IMR-90 (cell line): ENCODE data around the gene ADGRL4. TPM values are rescaled to one million over a fixed set of nuclear protein-coding genes. Genes with fewer than 3 reads are reported as not detected.

Experiments
- ATAC-seq: fragments of 200-7000 bp; cut with Tn5 transposase; 2 replicates; pipeline ENCODE4 v1.9.1; 2020; ENCODE audit warnings: low read depth, mild to moderate bottlenecking, moderate library complexity
- BruUV-seq: library from RNA; stranded (reverse); fragments of 400-500 nt; replicated peaks from 2 replicates; lab custom pipeline; 2021; lab: Mats Ljungman, UMichigan
- CTCF ChIA-PET: fragments of 300-600 bp; formaldehyde crosslinking; extraction: SDS; loops from one replicate; lab custom pipeline; 2021; ENCODE audit warnings: antibody characterized with exemption; lab: Yijun Ruan, JAX
- POLR2A ChIA-PET: fragments of 300-600 bp; sonication (Branson Sonifier 250); formaldehyde crosslinking; loops from one replicate; lab custom pipeline; 2022; ENCODE audit warnings: antibody characterized with exemption; ENCODE audit not compliant: unreplicated experiment; lab: Charles Lee
- DNase-seq: peaks from one replicate; pipeline ENCODE4 v3.0.0; 2013
- H2AFZ ChIP-seq: replicated peaks from 2 replicates; pipeline ENCODE3; 2013; ENCODE audit warnings: low read length, mild to moderate bottlenecking; ENCODE audit not compliant: poor library complexity
- H2AK5ac ChIP-seq: 2 replicates; pipeline ENCODE4 v1.6.1; 2013; ENCODE audit warnings: low read depth, low read length, inconsistent platforms
- H2AK9ac ChIP-seq: replicated peaks from 2 replicates; pipeline ENCODE3; 2013; ENCODE audit warnings: mild to moderate bottlenecking, low read depth, low read length, moderate library complexity; ENCODE audit not compliant: poor library complexity
- H2BK120ac ChIP-seq: 2 replicates; pipeline ENCODE4 v1.6.1; 2013; ENCODE audit warnings: low read depth, low read length, inconsistent platforms
- H2BK15ac ChIP-seq: 3 replicates; pipeline ENCODE4 v1.6.1; 2013; ENCODE audit warnings: low read depth, low read length, inconsistent platforms
- H2BK20ac ChIP-seq: 2 replicates; pipeline ENCODE4 v1.6.1; 2013; ENCODE audit warnings: low read depth, mild to moderate bottlenecking, inconsistent platforms, low read length, moderate library complexity
- H2BK5ac ChIP-seq: 2 replicates; pipeline ENCODE4 v1.6.1; 2013; ENCODE audit warnings: mild to moderate bottlenecking, low read depth, low read length, inconsistent platforms; ENCODE audit not compliant: poor library complexity, severe bottlenecking
- H3K14ac ChIP-seq: replicated peaks from 2 replicates; pipeline ENCODE4 v1.6.1; 2013; ENCODE audit warnings: low read depth, low read length, inconsistent platforms
- H3K18ac ChIP-seq: 2 replicates; pipeline ENCODE4 v1.6.1; 2013; ENCODE audit warnings: low read depth, low read length, control low read depth
- H3K23ac ChIP-seq: 2 replicates; pipeline ENCODE4 v1.6.1; 2013; ENCODE audit warnings: low read depth, low read length, inconsistent platforms
- H3K27ac ChIP-seq: 2 replicates; pipeline ENCODE4 v1.5.1; 2013; ENCODE audit warnings: mild to moderate bottlenecking, control low read depth, low read length; ENCODE audit not compliant: insufficient read depth
- H3K27me3 ChIP-seq: 2 replicates; pipeline ENCODE4 v1.6.1; 2013; ENCODE audit warnings: low read length; ENCODE audit not compliant: control insufficient read depth, insufficient read depth
- H3K36me3 ChIP-seq: 2 replicates; pipeline ENCODE4 v1.6.1; 2013; ENCODE audit warnings: low read length, mixed read lengths; ENCODE audit not compliant: control insufficient read depth, insufficient read depth
- H3K4ac ChIP-seq: 2 replicates; pipeline ENCODE4 v1.6.1; 2013; ENCODE audit warnings: low read depth, low read length, inconsistent platforms
- H3K4me1 ChIP-seq: 2 replicates; pipeline ENCODE4 v1.6.1; 2013; ENCODE audit warnings: low read length, mixed read lengths; ENCODE audit not compliant: control insufficient read depth, insufficient read depth
- H3K4me2 ChIP-seq: 2 replicates; pipeline ENCODE4 v1.6.1; 2013; ENCODE audit warnings: low read depth, mild to moderate bottlenecking, control low read depth, low read length, moderate library complexity
- H3K4me3 ChIP-seq: 2 replicates; pipeline ENCODE4 v1.5.1; 2013; ENCODE audit warnings: low read depth, mild to moderate bottlenecking, control low read depth, low read length, moderate library complexity; ENCODE audit not compliant: insufficient read depth
- H3K56ac ChIP-seq: 2 replicates; pipeline ENCODE4 v1.6.1; 2013; ENCODE audit warnings: low read length, inconsistent platforms; ENCODE audit not compliant: insufficient read depth; ENCODE audit errors: extremely low read depth
- H3K79me1 ChIP-seq, 2 experiments: 2 replicates each; pipeline ENCODE4 v1.6.1; 2013; ENCODE audit warnings: low read length in 2 of 2, inconsistent platforms in 1 of 2, low read depth in 1 of 2
- H3K9ac ChIP-seq: 2 replicates; pipeline ENCODE4 v1.6.1; 2013; ENCODE audit warnings: low read depth, low read length, control low read depth
- H3K9me1 ChIP-seq: 2 replicates; pipeline ENCODE4 v1.6.1; 2013; ENCODE audit warnings: low read length, inconsistent platforms; ENCODE audit not compliant: insufficient read depth
- H3K9me3 ChIP-seq: 2 replicates; pipeline ENCODE4 v1.6.1; 2013; ENCODE audit warnings: low read length; ENCODE audit not compliant: control insufficient read depth, insufficient read depth
- H4K20me1 ChIP-seq: 2 replicates; pipeline ENCODE4 v1.6.1; 2013; ENCODE audit warnings: low read length, inconsistent platforms; ENCODE audit not compliant: insufficient read depth
- H4K5ac ChIP-seq: 2 replicates; pipeline ENCODE4 v1.6.1; 2013; ENCODE audit warnings: mild to moderate bottlenecking, low read depth, low read length, control low read depth
- H4K8ac ChIP-seq, 2 experiments: 2 replicates each; pipeline ENCODE4 v1.6.1; 2013; ENCODE audit warnings: low read depth in 2 of 2, low read length in 2 of 2, control low read depth in 1 of 2, inconsistent platforms in 1 of 2
- H4K91ac ChIP-seq: 2 replicates; pipeline ENCODE4 v1.6.1; 2013; ENCODE audit warnings: low read depth, low read length, inconsistent platforms; ENCODE audit not compliant: insufficient read depth
- CEBPB ChIP-seq: IDR thresholded peaks from 2 replicates; pipeline ENCODE4 v1.6.1; 2012; ENCODE audit warnings: low read depth, low read length, improper control_type of control experiment
- CHD1 ChIP-seq: IDR thresholded peaks from 2 replicates; pipeline ENCODE4 v1.6.1; 2012; ENCODE audit warnings: low read depth, low read length, improper control_type of control experiment
- CTCF ChIP-seq: conservative IDR thresholded peaks from 2 replicates; pipeline ENCODE4 v1.5.1; 2012; ENCODE audit warnings: mild to moderate bottlenecking, low read depth, low read length, improper control_type of control experiment
- FOS ChIP-seq: fragments of 150-350 bp; IDR thresholded peaks from 2 replicates; pipeline ENCODE4 v1.6.1; 2016; ENCODE audit warnings: low read depth, low read length
- MAFK ChIP-seq: IDR thresholded peaks from 2 replicates; pipeline ENCODE4 v1.6.1; 2012; ENCODE audit warnings: low read depth, low read length, improper control_type of control experiment
- MXI1 ChIP-seq: IDR thresholded peaks from 2 replicates; pipeline ENCODE4 v1.6.1; 2012; ENCODE audit warnings: low read depth, mild to moderate bottlenecking, low read length, moderate library complexity, borderline replicate concordance
- POLR2A ChIP-seq: IDR thresholded peaks from 2 replicates; pipeline ENCODE4 v1.6.1; 2012; ENCODE audit warnings: mild to moderate bottlenecking, low read depth, low read length
- RAD21 ChIP-seq: IDR thresholded peaks from 2 replicates; pipeline ENCODE4 v1.6.1; 2012; ENCODE audit warnings: low read length, improper control_type of control experiment
- RCOR1 ChIP-seq: IDR thresholded peaks from 2 replicates; pipeline ENCODE4 v1.6.1; 2012; ENCODE audit warnings: mild to moderate bottlenecking, low read length, improper control_type of control experiment; ENCODE audit not compliant: insufficient replicate concordance
- RFX5 ChIP-seq: IDR thresholded peaks from 2 replicates; pipeline ENCODE4 v1.8.0; 2012; ENCODE audit warnings: low read depth, mild to moderate bottlenecking, low read length, moderate library complexity
- SMC3 ChIP-seq: fragments of 150-350 bp; IDR thresholded peaks from 2 replicates; pipeline ENCODE4 v1.6.1; 2016; ENCODE audit warnings: low read depth, mild to moderate bottlenecking, antibody characterized with exemption, low read length, moderate library complexity
- WGBS, 2 experiments: methylation state at CpG; one replicate each; pipeline versions ENCODE4 v1.1.5 to v1.1.7; 2013; ENCODE audit warnings: missing lambda C conversion rate in 2 of 2; ENCODE audit not compliant: insufficient read length in 1 of 2; ENCODE audit errors: extremely low coverage in 2 of 2; 5-methylcytosine and 5-hydroxymethylcytosine counted together
- dilution Hi-C: fragments of 300-500 bp; cut with HindIII; formaldehyde crosslinking; loops from one replicate; pipeline ENCODE4 v1.14.3; 2018; ENCODE audit warnings: low sequenced_read_pairs; ENCODE audit not compliant: unreplicated experiment
- in situ Hi-C: fragments of 300-500 bp; cut with MboI; formaldehyde crosslinking; loops from 3 replicates; pipeline ENCODE4 v1.14.3; 2019; ENCODE audit warnings: low sequenced_read_pairs, inconsistent platforms, mixed read lengths
- intact Hi-C: fragments of 100-400 bp; cut with micrococcal nuclease; formaldehyde crosslinking; loops from 2 replicates; pipeline ENCODE4 v1.10.0; 2022
- polyA plus RNA-seq, 3 experiments: library from polyadenylated mRNA; depleted of rRNA; stranded (reverse); fragments of >200 nt; gene quantifications; 2 replicates each; pipeline ENCODE4 v1.2.3, GENCODE V29; 2012; ENCODE audit warnings: low replicate concordance in 1 of 3
- total RNA-seq: library from RNA; depleted of rRNA; stranded (reverse); fragments of >200 nt; gene quantifications from 2 replicates; pipeline ENCODE4 v1.2.3, GENCODE V29; 2012
- TF ChIP-seq, protein P1 (sequence below): fragments of 150-350 bp; IDR thresholded peaks from 2 replicates; pipeline ENCODE4 v1.6.1; 2016; ENCODE audit warnings: low read depth, mild to moderate bottlenecking, low read length, moderate library complexity, borderline replicate concordance
- TF ChIP-seq, protein P2 (sequence below): fragments of 150-350 bp; IDR thresholded peaks from 2 replicates; pipeline ENCODE4 v1.6.1; 2017; ENCODE audit warnings: mild to moderate bottlenecking, antibody characterized with exemption, low read length, low read depth

The ADGRL4 gene
- total and polyA plus RNA-seq, 2 of the 4 experiments (the other 2 are of a cell fraction): 3.2 to 4.5 TPM

DNA sequence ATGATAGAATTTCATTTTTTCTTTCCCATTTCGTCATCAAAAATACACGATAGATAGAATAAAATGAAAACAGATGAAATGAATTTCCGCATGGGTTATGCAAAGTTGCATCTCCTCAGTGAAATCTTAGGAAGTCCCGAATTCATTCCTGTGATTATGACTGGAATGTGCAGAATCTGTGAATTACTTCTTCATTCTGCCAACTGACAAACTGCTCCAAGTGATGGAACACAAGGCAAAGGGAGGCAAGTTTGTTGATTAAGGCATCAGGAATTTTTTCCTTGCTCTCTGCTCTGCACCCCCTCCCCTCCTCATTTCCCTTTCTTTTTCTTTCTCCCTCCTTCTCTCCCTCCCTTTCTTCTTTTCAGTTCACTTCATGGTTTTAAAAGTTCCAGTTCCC is 37.0 kb upstream of the ADGRL4 start:
- Histone ChIP-seq H3K9me1 (0 out of 2 replicates have a peak, but pooled peaks cover 6% of the 10 kb centered on the region), H3K27ac (no peak overlapping the region), H3K9me3 (no peaks in the 10 kb centered on the region), H4K20me1 (no peaks in the 10 kb centered on the region), H2BK5ac (peak overlapping the region; percentile 67), H3K4me3 (no peak overlapping the region), H3K23ac (no peak overlapping the region), H2BK120ac (0 out of 2 replicates have a peak overlapping the region, but pooled peaks have one; percentile 12), H2AFZ (no peak overlapping the region), H3K36me3 (no peaks in the 10 kb centered on the region), H3K18ac (no peak overlapping the region), H3K4ac (no peak overlapping the region), H3K56ac (no peak overlapping the region), H2AK9ac (no peak overlapping the region), H4K91ac (no peak overlapping the region), H4K5ac (no peak overlapping the region), H3K27me3 (no peaks in the 10 kb centered on the region), H2AK5ac (no peak overlapping the region), H3K4me1 (peaks cover 4% of the 10 kb centered on the region), H3K79me1 (no peaks in the 10 kb centered on the region), H3K4me2 (no peak overlapping the region), H4K8ac (no peak overlapping the region), H2BK20ac (peak overlapping the region; percentile 26; the same call in 1 of the 2 replicates), H3K14ac (no peak overlapping the region), H2BK15ac (no peak overlapping the region), H3K9ac (no peak overlapping the region)
- ChIA-PET CTCF (no interaction called here), POLR2A (no interaction called here)
- no TSS peak for BruUV-seq
- WGBS, 2 experiments: no CpG with 5 or more reads among the region's 4 CpGs
- peak; percentile 55 for DNase-seq
- in situ Hi-C loops (no loop called here), intact Hi-C loops (no loop called here), dilution Hi-C loops (no loop called here)
- TF ChIP-seq, protein P1, sequence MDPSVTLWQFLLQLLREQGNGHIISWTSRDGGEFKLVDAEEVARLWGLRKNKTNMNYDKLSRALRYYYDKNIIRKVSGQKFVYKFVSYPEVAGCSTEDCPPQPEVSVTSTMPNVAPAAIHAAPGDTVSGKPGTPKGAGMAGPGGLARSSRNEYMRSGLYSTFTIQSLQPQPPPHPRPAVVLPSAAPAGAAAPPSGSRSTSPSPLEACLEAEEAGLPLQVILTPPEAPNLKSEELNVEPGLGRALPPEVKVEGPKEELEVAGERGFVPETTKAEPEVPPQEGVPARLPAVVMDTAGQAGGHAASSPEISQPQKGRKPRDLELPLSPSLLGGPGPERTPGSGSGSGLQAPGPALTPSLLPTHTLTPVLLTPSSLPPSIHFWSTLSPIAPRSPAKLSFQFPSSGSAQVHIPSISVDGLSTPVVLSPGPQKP: no peak
- TF ChIP-seq SMC3 (no peak), CHD1 (no peak), FOS (no peak), RAD21 (no peak), MAFK (no peak), RFX5 (no peak), MXI1 (no peak), CEBPB (no peak), CTCF (no peak), RCOR1 (no peak), POLR2A (no peak)
- TF ChIP-seq, protein P2, sequence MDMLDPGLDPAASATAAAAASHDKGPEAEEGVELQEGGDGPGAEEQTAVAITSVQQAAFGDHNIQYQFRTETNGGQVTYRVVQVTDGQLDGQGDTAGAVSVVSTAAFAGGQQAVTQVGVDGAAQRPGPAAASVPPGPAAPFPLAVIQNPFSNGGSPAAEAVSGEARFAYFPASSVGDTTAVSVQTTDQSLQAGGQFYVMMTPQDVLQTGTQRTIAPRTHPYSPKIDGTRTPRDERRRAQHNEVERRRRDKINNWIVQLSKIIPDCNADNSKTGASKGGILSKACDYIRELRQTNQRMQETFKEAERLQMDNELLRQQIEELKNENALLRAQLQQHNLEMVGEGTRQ: no peak
- peak; percentile 66 for ATAC-seq
